Nucleus accumbens (tissue), 56 donors: Measurements from ENCODE around the gene DGKE.

Experiments used
- DNase-seq, 56 donors: peaks; one replicate each; lab custom pipeline; 2025; lab: John Stamatoyannopoulos, UW

Gene DGKE

DNA sequence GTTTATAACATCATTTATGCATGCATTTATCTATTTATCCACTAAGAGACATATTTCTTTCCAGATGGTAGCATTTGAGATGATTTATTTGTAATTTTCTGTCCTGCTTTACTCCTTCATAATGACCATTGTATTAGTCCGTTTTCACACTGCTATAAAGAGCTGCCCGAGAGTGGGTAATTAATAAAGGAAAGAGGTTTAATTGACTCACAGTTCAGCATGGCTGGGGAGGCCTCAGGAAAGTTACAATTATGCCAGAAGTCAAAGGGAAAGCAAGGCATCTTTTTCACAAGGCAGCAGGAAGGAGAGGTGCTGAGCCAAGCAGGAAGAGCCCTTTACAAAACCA lies 51.3 kb downstream of the DGKE start:
- DNase-seq, result no peak

DNA sequence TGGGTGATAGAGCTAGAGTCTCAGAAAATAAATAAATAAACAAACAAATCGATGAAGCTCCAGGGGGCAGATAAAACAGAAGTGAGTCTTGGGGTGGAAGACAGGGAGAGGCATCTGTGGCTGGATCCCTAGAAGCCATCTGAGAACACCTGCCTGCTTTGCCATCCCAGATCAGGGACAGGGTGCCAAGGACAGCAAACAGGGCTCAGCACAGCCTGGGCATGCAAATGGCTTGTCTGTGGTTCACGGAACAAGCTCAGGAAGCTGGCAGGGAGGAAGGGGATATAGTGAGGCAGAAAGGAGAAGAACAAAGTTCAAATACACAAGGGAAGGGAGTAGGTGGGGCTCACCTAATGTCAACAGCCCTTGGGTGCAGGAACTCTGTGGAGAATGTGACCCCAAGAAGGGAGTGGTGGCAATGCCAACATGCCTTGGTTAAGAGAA lies 52.4 kb downstream of the DGKE start:
- no peak for DNase-seq

DNA sequence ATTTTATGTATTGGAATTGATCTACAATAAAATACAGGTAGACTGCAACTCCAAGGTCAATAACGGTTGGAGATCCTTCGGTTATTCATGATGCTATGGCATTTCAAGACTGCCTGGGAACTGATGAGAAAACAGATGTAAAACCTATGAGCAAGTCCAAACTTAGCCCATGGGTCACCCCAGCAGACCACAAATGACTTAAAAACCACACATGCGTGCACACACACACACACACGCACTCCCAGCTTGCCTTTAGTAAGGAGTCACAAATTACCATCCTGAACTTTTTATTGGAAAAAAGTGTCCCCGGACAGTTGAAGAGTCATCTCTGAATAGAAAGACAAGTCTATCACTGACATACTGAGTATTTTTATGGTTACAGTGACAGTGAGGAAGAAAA lies 53.2 kb downstream of the DGKE start:
- no peak for DNase-seq

- DNase-seq, result no peak
Measured at GRCh38 chr17:56887552-56888467, 53.9 kb downstream of the DGKE start.

GRCh38 chr17:56890390-56890789 lies 56.4 kb downstream of the DGKE start:
- no peak for DNase-seq

DNA sequence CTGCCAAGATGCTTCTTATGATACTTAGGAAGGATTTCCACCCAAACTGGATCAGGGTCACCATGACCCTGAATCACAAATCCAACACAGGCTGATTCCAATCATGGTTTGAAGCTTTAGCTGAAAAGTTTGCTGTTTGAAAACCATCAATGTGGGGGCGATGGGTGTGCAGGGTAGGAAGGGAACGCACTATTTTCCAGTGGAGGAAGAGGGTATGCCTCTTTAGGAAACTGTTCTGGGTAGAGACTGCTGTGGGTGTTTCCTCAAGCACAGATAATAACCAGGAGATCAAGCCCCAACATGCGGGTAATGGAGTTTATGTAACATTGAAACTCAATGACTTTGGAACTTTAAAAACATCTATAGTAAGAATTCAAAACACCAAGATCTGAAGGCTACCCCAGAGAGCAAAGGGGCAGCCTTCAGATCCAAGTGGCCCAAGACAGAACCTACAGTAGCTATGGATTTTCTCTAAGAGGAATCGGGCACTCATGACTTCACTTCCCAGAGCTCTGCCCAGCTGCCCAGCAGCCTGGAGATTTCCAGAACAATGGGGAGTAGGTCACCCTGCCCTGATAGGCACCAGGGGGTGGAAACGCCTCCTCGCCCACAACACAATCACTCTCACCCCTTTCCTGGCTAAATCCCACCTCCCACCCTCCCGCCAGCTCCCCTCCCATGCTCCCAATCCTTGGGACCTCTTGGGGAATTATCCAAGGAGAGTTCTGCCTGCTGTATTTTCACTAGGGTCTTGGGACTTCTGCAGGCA lies 57.1 kb downstream of the DGKE start:
- peak in 3 of 56 donors; percentile 2 to 5 (median 4) for DNase-seq

DNA sequence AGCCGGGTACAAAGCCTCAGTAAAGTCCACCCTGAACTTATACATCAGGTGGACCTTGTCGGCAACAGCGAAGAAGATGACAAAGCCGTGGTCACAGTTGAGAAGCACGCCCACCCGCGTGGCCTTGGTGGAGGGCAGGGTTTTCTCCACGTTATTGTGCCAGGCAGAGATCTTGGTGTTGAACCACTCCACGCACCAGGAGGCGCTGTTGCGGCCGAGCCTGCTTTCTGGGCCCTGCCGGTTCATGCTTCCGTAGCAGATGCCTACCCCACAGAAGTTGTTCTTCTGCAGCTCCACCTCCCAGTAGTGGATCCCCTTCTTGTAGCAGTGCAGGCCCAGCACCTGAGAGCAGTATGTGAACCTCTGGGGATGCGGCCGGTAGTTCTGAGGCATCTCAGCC lies 57.8 kb downstream of the DGKE start:
- DNase-seq, result no peak

DNA sequence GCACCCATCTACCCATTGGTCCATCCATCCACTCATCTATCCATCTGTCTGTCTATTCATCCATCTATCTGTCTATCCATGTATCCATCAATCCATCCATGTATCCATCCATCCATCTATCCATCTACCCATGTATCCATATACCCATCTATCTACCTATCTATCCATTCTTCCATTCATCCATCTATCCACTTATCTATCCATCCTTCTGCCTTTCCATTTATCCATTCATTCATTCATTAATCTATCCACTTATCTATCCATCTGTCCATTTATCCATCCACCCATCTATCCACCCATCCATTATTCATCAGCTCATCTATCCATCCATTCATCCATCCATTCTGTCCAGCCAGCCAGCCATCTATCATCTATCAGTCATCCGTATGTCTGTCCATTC lies 58.4 kb downstream of the DGKE start:
- DNase-seq, result no peak

- no peak for DNase-seq
Measured at GRCh38 chr17:56893503-56893902, 59.6 kb downstream of the DGKE start.

DNA sequence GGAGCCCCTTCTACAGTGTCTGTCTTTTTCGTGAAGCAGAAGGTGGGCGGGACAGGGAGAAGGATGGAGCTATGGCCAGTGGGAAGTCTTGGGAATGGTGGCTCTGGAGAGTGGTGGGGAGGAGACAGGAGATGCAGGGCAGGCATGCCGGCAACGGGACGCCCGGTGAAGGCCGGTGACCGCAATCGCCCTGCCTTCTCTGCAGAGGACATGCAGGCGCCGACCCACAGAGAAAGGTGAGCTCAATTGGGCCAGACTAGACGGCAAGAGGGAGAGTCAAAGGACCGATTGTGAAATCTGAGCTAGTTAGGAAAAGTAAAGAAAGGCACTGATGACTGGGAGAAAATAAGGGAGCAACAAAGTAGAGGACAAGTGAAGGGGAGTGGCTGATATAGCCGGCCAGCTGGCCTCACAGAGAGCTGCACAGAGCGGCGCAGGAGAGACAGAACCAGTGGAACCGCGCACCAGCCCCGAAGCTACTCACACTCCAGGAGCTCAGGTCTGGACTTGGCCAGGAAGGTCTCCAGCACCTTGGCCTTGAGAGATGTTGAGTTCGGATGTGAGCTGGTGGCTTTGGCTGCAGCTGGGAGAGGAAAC lies 61.0 kb downstream of the DGKE start:
- no peak for DNase-seq

GRCh38 chr17:56896217-56896967 lies 62.4 kb downstream of the DGKE start:
- DNase-seq, result no peak

DNA sequence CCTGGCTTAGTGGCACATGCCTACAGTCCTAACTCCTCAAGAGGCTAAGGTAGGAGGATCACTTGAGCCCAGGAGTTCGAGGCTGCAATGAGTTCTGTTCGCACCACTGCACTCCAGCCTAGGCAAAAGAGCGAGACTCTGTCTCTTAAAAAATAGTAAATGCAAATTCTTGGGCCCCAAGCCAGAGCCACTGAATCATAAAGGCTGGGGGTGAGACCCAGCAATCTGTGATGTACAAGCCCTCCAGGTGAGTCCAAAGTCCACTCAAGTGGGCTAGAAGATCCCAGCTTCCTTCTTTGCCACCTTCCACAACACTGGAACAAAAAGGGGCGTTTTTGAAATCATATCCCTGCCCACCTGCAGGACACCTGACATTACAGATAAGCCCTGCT lies 63.0 kb downstream of the DGKE start:
- DNase-seq, result no peak

GRCh38 chr17:56897646-56898424 lies 63.9 kb downstream of the DGKE start:
- DNase-seq, result no peak

DNA sequence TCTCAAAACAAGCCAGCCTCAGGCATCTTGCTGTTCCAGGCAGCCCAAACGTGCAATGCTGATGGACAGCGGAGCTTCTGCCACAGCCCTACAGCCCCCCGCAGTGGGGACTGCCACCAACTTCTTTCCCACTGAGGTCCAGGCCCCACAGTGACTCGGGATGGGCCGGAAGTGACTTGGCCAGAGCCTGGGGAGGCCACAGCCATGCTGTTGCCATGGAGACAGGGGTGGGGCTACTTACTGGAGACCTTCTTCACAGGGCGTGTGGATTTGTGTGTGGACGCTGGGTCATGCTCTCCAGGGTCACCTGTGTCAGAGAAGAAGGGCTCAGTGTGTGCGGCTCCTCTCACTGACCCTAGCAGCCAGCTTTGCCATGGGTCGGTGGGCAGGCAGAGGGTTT lies 64.9 kb downstream of the DGKE start:
- DNase-seq, result no peak

DNA sequence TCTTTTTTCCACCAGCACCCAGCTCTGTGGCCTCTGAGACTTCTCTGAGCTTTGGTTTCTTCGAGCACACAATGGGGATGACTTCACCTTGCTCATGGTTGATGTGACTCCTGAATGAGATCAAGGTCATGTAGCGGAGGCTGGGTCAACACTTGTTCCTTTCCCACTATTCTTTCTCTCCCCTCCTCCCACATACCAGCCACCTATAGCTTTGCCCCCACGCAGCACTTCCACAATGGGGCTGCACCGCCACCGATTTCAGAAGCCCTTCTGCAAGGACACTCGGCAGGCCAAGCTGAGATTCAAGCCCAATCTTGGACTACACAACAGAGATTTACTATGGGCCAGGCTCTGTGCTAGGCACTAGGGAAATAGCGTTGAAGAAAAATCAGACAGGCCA lies 65.5 kb downstream of the DGKE start:
- no peak for DNase-seq

GRCh38 chr17:56902348-56902747 lies 68.4 kb downstream of the DGKE start:
- no peak for DNase-seq

GRCh38 chr17:56903560-56903959 lies 69.6 kb downstream of the DGKE start:
- no peak for DNase-seq

DNA sequence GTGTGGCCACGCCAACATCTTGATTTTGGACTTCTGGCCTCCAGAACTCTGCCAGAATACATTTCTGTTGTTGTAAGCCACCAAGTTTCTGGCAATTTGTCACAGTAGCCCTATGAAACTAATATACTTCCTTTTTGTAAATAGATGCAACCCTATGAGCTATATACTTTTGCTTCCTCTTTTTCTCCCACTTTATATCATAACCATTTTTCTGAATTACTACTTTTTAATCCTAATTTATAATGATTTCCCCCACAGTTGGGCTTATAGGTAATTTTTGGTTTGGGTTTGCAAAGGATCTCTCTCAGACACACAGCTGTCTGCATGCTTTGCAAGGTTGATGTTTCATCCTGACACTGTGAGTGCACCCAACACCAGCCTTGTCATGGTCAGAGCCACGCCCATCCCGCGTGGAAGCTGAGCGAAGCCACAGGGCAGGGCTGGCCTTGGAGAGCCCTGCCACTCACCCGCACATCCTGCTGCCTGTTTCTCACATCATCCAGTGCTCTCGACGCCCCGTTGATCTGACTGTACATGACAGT lies 74.1 kb downstream of the DGKE start:
- DNase-seq, result peak in 3 of 56 donors; percentile 5 to 36 (median 13)

- DNase-seq, result no peak
Measured at GRCh38 chr17:56909742-56910508, 76.0 kb downstream of the DGKE start.
